Activated T-helper 1 cell treated with Interleukin-2 at 50 U/mL for 16 hours (primary cell): ENCODE results near the gene TESMIN.

Experiments
- DNase-seq: peaks from one replicate; pipeline ENCODE4 v3.0.0-alpha.2; 2020; ENCODE audit warnings: low read depth

Gene TESMIN

GRCh38 chr11:68683121-68683520 is 68.2 kb downstream of the TESMIN start:
- DNase-seq = no peak

GRCh38 chr11:68682531-68682961 is 68.8 kb downstream of the TESMIN start:
- no peak for DNase-seq

DNA sequence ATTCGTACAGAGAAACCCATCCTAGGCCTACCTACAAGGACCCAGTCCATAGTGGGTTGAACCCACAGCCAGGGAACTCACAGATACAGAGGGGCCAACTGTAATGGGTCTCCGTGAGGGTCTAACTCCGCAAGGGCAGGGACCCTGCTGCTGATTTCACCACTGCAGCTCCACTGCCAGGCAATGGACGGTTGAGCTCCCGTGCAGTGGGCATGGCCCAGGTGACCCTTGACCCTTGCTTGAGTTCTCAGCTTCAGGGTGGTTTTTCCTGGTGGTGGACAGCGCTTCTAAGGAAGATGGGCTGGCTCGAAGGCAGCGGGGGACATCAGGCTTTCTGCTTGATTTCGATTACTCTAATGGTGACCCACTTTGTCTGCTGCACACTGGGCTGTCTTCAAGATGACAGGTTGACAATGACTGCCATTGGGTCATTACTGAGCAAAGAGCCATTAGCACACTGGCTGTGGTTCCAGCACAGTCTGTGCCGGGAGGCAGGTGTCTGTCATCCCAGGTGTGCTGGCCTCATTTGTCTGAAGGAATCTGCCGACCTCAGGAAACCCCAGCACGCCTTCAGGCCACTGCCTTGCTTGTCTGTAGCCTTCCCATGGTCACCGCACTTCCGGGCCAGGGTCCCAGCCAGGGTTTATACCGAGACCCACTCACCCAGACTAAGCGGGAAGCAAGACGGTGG is 70.6 kb downstream of the TESMIN start:
- DNase-seq = no peak

DNA sequence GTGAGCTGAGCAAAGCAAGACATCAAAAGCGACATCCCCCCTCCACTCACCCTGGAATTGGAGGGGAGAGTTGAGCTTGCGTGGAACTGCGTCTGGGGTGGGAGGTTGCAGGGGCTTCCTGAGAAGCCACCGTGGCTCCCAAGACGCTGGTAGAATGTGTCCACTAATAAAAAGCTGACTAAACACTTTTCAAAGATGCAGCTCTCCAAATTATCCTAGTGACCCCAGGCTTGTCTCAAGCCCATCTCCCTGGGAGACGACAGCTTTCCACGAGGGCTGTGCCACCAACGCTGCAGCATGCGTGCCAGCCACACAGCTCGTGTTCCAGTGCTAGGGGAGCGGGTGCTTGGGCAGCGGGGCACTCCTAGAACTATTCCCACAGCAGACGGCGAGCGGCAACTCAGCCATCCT is 73.3 kb downstream of the TESMIN start:
- DNase-seq = no peak

DNA sequence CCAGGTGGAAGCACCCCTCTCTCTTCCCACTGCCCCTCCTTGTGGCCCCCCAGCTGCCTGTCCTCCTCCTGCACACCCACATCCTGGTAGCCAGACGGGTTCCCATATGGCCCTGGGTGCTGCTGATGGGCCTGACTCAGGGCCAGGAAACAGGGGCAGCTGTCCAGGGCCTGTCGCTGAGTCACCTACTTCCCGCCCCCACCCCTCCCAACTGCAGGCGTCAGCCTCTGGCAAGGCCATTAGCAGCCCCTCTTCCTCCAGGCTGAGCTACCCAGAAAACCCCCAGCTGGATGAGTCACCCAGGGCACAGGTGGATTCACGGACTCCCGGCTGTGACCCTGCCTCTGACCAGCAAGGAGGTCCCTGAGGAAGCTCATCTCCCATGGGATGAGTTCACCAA is 73.9 kb downstream of the TESMIN start:
- no peak for DNase-seq

- no peak for DNase-seq
Observed at GRCh38 chr11:68674461-68674860, 76.9 kb downstream of the TESMIN start.

- no peak for DNase-seq
Observed at GRCh38 chr11:68673991-68674390, 77.3 kb downstream of the TESMIN start.

- DNase-seq = no peak
Observed at GRCh38 chr11:68673306-68673945, 77.9 kb downstream of the TESMIN start.

DNA sequence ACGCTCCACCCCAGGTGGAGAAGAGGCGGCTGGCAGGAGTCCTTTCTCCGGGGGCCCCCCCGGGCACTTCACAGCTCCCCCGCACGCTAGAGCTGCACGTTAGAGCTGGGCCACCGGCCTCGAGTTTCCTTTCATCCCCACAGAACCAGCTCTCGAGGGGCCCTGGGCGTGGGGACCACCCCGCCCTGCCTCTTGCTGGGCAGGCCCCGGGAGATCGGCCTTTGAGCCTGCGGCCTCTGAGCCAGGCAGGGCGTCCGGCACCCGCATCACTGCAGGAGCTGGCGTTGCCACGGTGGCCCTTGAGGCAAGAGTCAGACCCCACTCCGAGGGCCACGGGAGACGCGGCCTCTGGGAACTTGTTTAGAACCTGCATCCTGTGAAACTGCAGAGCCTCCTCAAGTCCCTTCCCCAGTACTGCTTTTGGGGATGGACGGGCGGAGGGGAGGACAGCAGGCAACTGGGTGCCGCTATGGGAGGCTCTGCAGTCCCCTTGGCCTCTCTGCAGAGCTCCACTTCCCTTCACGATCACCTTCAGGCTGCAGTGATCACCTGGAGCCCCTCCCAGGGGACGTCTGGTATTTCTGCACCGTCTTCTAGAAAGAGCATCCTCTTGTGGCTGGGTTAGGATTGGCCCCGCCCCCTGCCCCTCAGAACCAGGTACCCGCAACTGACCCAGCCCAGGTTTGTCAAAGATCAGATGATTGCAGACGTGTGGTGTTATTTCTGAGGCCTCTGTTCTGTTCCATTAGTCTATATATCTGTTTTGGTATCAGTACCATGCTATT is 80.9 kb downstream of the TESMIN start:
- no peak for DNase-seq

DNA sequence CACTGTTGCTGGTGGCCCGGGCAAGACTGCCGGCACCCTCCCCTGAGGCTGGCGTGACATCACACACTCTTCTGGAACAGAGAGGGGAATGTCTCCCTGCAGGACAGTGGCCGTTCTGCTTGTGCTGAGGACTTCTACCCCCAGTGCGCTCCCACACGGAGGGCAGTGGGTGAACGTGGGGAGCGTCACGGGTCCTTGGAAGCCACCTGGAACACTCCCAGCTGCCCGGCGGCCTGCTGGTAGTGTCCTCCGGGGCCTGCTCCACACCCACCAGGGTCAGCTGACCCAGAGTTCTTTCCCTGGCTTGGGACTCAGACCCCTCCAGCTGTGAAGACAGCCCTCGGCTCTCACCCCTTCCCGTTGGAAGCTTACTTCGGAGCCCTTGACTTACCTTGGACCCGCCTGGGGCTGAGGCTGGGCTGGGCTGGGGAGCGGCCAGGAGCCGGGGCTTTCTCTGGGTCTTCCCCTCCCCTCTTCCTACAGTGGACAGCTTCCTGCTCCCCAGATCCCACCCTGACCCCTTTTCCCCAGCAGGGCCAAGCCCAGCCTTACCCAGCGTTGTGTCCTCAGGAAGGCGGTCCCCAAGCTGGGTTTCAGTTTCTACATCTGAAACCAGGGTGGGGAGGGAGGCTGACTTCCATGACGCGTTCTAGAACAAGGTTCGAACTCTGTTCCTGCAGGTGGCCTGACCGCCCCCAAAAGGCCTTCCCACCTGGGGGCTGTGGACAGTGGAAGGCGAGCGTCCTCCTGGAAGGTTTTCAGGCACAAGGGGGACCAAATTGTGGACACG is 81.8 kb downstream of the TESMIN start:
- no peak for DNase-seq

- DNase-seq = no peak
Observed at GRCh38 chr11:68667511-68668500, 83.5 kb downstream of the TESMIN start.

GRCh38 chr11:68666849-68667248 is 84.5 kb downstream of the TESMIN start:
- DNase-seq = no peak

- no peak for DNase-seq
Observed at GRCh38 chr11:68665436-68665835, 85.9 kb downstream of the TESMIN start.

DNA sequence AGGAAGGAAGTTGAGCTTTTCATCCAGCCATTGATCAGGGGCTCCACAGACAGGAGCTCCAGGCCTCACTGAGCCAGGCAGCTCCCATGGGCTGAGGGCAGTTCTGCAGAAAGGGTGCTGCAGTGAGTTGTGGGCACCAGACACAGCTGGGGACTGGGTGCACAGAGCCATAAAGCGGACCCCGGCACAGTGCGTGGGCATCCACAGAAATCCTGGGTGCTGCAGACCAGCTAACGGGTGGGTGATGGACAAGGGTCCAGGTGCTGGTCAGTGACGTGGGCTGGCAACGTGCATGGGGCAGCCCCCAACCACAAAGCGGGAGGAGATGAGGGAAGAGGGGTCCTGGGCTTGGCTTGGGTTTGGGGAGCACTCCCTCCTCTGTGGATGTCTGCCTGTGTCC is 86.4 kb downstream of the TESMIN start:
- no peak for DNase-seq

DNA sequence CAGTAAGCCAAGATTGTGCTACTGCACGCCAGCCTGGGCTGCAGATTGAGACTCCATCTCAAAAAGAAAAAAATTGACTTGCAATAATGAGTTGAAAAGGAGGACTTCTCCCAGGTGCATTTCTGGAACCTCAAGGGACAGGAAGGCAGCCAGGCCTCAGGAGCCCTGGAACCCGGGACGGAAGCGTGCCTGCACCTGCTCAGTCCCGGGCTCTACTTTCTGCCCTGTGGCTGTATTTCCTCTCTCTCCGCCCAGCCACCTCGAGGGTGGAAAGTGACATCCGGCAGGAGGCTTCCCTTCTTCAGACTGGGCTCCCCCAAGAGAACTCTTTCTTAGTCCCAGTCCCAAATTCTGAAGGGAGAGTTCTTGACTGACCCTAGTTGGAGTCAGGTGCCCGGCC is 87.2 kb downstream of the TESMIN start:
- no peak for DNase-seq

- no peak for DNase-seq
Observed at GRCh38 chr11:68663482-68664010, 87.8 kb downstream of the TESMIN start.

DNA sequence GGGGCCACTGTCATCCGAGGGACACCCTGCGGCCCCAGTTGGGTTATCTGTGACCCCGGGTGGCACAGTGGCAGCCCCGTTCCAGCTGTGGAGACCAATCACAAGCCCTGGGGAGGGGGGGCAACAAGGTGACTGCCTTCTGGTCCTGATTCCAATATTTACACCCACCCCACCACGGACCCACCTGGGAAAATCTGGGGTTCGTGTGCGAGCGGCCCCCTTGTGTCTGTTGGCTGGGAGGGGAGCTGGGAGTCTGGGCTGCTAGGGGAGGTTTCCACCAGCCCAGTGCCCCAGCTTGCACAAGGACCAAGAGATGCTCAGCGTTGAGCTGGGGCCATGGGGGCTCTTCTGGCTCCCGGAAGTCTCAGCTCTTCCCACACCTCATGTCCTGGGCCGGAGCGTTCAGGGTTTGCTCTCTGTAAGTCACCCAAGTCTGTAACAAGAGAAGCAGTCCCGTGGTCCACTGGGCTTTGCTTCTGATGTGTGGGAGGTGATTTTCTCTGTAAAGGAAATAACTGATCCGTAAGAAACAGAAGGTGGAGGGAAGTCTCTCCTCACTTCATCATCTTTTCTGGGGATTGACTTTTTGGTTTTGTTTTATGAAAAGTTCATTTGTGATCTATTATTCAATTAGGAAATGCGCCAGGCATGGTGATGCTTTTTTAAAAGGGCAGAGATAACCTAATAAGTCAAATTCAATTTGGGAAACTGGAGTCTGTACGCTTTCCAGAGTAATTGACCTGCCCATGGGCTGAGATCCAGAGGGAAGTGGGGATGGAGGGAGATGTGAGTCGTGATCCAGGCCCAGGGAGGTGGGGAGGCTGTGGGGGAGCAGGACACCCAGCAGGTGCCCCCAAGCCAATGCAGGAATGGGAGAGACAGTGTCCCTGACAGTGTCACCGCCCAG is 89.4 kb downstream of the TESMIN start:
- no peak for DNase-seq

GRCh38 chr11:68661014-68661413 is 90.3 kb downstream of the TESMIN start:
- no peak for DNase-seq

GRCh38 chr11:68660066-68660810 is 91.1 kb downstream of the TESMIN start:
- no peak for DNase-seq
